Measurements from ENCODE around the gene EVI2B.

- no peak for TF ChIP-seq CTCF (IDR thresholded peaks at IDR 0.05)
- no peak for TF ChIP-seq POLR2A (IDR thresholded peaks at IDR 0.05)
Measured at GRCh38 chr17:31349454-31349853, 35.6 kb upstream of the EVI2B start.
